ENCODE measurements around the gene ZNF223. TPM values are rescaled to one million over a fixed set of nuclear protein-coding genes. Genes with fewer than 3 reads are reported as not detected.

Gene ZNF223
- total and polyA plus RNA-seq, 9 of the 15 experiments (the other 6 are each of a cell fraction or from before 2014, with no cell fraction given), result 0.21 to 1.8 (median 0.71) TPM

DNA sequence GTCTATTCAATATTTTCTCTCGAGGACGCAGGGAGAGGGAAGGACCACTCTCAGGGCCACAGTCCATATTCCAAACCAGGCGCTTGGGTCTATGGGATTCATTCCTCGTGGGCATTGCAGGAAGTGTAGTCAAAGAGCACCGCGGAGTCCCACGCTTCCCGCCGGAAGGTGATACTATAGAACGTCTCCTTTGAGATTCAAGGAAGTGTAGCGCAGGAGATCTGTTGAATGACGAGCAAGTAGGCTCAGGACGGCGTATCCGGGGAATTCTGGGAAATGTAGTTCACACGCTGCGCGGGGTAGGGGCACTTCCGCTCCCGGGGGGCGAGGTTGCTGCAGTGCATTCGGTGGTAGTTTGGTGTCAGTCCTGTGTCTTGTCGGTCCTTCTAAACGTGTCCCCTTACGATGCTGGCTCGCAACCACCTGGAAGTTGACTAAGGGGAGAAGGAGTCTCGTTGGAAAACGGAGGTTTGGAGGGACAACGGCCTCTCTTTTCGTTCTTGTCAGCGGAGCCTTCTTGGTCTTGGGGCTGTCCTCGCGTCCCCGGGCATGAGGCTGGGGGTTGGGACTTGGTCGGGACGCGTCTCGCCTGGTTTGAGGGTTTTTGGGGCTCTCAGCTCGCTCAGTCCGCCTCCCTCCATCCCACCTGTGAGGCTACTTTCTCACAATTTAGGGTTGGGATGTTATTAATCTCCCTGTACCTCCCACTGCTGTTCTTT, 20.1 kb downstream of the ZNF223 start, which contains the start of gene ZNF284 (continued):
- TF ChIP-seq DDX20 (tag; IDR thresholded peaks at IDR 0.05; ENCODE audit: low read depth) (no peak), CAMTA2 (CRISPR knock-in tag; conservative IDR thresholded peaks at IDR 0.05) (no peak), CXXC5 (CRISPR knock-in tag; IDR thresholded peaks at IDR 0.05) (peak; percentile 89), TGIF2 (CRISPR knock-in tag; IDR thresholded peaks at IDR 0.05) (no peak), TBL1XR1 (IDR thresholded peaks at IDR 0.05; ENCODE audit: low read length in 2 of 2) (no peak; a peak in 1 of 4 replicates), SIX5 (IDR thresholded peaks at IDR 0.05; ENCODE audit: borderline replicate concordance in 1 of 2, insufficient read depth in 1 of 2, low read depth in 1 of 2, low read length in 2 of 2) (peak; percentile 71 to 76), SNIP1 (IDR thresholded peaks at IDR 0.05; ENCODE audit: low read depth) (no peak)
- TF ChIP-seq, protein P1, sequence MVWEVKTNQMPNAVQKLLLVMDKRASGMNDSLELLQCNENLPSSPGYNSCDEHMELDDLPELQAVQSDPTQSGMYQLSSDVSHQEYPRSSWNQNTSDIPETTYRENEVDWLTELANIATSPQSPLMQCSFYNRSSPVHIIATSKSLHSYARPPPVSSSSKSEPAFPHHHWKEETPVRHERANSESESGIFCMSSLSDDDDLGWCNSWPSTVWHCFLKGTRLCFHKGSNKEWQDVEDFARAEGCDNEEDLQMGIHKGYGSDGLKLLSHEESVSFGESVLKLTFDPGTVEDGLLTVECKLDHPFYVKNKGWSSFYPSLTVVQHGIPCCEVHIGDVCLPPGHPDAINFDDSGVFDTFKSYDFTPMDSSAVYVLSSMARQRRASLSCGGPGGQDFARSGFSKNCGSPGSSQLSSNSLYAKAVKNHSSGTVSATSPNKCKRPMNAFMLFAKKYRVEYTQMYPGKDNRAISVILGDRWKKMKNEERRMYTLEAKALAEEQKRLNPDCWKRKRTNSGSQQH (CRISPR knock-in tag; IDR thresholded peaks at IDR 0.05), result no peak
